Adrenal gland (tissue), 12 donors: ENCODE measurements around the gene CAMTA2. TPM values are rescaled to one million over a fixed set of nuclear protein-coding genes. Genes with fewer than 3 reads are reported as not detected.

Experiments used
- DNase-seq, 7 donors: peaks; one replicate each; pipeline ENCODE4 v3.0.0-alpha.2; 2019 to 2020
- H3K27ac ChIP-seq, 5 donors: fragments of 200-600 bp; sonication (generic) in 4 of 5; 1 replicate in 3 of 5; 2 replicates in 2 of 5; pipeline versions ENCODE4 v1.5.1 to v1.8.0; 2016 to 2020; ENCODE audit warnings: mild to moderate bottlenecking in 1 of 5
- H3K27me3 ChIP-seq: fragments of 200-600 bp; 2 replicates; pipeline ENCODE4 v1.8.0; 2021
- H3K36me3 ChIP-seq, 2 donors: fragments of 200-600 bp; replicated peaks in 1 of 2; 1 replicate in 1 of 2; 2 replicates in 1 of 2; pipeline versions ENCODE4 v1.5.1 to v1.8.0; 2018 to 2022
- H3K4me1 ChIP-seq, 2 donors: fragments of 200-600 bp; replicated peaks in 1 of 2; 1 replicate in 1 of 2; 2 replicates in 1 of 2; pipeline versions ENCODE4 v1.5.1 to v1.8.0; 2018 to 2021
- H3K4me3 ChIP-seq, 4 donors: fragments of 200-600 bp; sonication (generic) in 3 of 4; one replicate each; pipeline ENCODE4 v1.5.1; 2016 to 2018
- H3K9me3 ChIP-seq, 3 donors: fragments of 200-600 bp; sonication (generic) in 1 of 3; replicated peaks in 1 of 3; 1 replicate in 2 of 3; 2 replicates in 1 of 3; pipeline versions ENCODE4 v1.5.1 to v1.8.0; 2016 to 2021
- POLR2A ChIP-seq, 2 donors: fragments of 450-650 bp; IDR thresholded peaks; one replicate each; pipeline ENCODE4 v1.6.1; 2017; ENCODE audit warnings: antibody characterized with exemption in 2 of 2, mild to moderate bottlenecking in 2 of 2, moderate library complexity in 1 of 2
- WGBS, 4 donors: extraction: QIAGEN DNeasy Blood & Tissue Kit in 2 of 4; methylation state at CpG; one replicate each; pipeline versions ENCODE4 v1.1.5 to v1.1.7; 2013 to 2017; 5-methylcytosine and 5-hydroxymethylcytosine counted together
- intact Hi-C, 2 donors: fragments of 100-400 bp; cut with DNase I; formaldehyde crosslinking; loops; one replicate each; pipeline versions ENCODE4 v1.14.1 to v1.15.0; 2022 to 2023
- polyA plus RNA-seq, 3 donors: library from polyadenylated mRNA; stranded (reverse); fragments of 200-250 nt in 2 of 3; fragments of 350-450 nt in 1 of 3; fragmentation: Illumina TruSeq in 1 of 3; extraction: RNeasy Lipid Tissue Mini Kit (QIAGEN cat#74804) in 1 of 3; gene quantifications; one replicate each; pipeline ENCODE4 v1.2.3, GENCODE V29; 2013 to 2014
- total RNA-seq, 9 donors: library from RNA; depleted of rRNA in 4 of 9; stranded (reverse); fragments of >200 nt in 4 of 9; fragments of 120-200 nt in 1 of 9; fragmentation: NEBNext Ultra II Directional in 1 of 9; extraction: Animal tissue kit (Norgen Biotek cat#: 25700) in 1 of 9; gene quantifications; one replicate each; pipeline versions ENCODE4 v1.1.0 to v1.2.4, GENCODE V29; 2013 to 2023
- TF ChIP-seq, protein P1 (sequence below), 6 experiments: fragments of 450-650 bp in 4 of 6; fragments of 200-600 bp in 2 of 6; sonication (generic) in 1 of 6; IDR thresholded peaks; 1 replicate in 5 of 6; 2 replicates in 1 of 6; pipeline versions ENCODE4 v1.5.1 to v1.8.0; 2016 to 2021; ENCODE audit warnings: antibody characterized with exemption in 6 of 6, mild to moderate bottlenecking in 2 of 6, moderate library complexity in 1 of 6
- donor health status: healthy with polysubstance abuse.
- donor health status: Bipolar disorder and iron deficiency.
- donor health status: DM: yes; HTN: yes; CAD: no.
- donor health status: DM: no; HTN: no; CAD: no.
- donor health status: DM: no; HTN: no; CAD: no.
- donor health status: DM: yes; HTN: yes; CAD: no.

CAMTA2 gene
- total and polyA plus RNA-seq, 12 donors, result 6.9 to 190 (median 32.6) TPM

DNA sequence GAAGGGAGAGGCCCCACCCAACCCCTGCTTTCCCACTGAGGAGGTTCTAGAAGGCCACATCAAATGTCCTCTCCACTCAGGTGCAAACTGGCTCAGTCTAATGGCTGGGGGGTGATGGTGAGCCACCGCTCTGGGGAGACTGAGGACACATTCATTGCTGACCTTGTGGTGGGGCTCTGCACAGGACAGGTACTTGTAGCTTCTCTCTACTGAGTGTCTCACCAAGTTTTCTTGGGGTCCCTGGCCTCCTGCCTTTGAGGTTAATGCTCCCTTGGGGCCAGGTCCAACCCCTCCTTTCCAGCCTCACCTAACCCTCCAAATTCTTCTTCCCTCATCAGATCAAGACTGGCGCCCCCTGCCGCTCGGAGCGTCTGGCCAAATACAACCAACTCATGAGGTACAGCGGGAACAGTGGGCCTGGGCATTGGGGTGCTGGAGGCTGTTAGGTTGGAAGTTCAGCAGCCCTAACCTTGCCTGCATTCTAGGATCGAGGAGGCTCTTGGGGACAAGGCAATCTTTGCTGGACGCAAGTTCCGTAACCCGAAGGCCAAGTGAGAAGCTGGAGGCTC is 30.9 kb downstream of the CAMTA2 start:
- WGBS, 4 donors, result 78 to 88% (median 87%) methylated on average over 9 to 10 of the region's 10 CpGs
- no peak for DNase-seq
- peaks cover 0 to 20% of the 10 kb centered on the region in 2 donors for H3K36me3 ChIP-seq
- H3K9me3 ChIP-seq, result no peaks in the 10 kb centered on the region
- TF ChIP-seq, protein P1, sequence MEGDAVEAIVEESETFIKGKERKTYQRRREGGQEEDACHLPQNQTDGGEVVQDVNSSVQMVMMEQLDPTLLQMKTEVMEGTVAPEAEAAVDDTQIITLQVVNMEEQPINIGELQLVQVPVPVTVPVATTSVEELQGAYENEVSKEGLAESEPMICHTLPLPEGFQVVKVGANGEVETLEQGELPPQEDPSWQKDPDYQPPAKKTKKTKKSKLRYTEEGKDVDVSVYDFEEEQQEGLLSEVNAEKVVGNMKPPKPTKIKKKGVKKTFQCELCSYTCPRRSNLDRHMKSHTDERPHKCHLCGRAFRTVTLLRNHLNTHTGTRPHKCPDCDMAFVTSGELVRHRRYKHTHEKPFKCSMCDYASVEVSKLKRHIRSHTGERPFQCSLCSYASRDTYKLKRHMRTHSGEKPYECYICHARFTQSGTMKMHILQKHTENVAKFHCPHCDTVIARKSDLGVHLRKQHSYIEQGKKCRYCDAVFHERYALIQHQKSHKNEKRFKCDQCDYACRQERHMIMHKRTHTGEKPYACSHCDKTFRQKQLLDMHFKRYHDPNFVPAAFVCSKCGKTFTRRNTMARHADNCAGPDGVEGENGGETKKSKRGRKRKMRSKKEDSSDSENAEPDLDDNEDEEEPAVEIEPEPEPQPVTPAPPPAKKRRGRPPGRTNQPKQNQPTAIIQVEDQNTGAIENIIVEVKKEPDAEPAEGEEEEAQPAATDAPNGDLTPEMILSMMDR (IDR thresholded peaks at IDR 0.05), result peak in 1 of 6 experiments; percentile 6
- TF ChIP-seq POLR2A (IDR thresholded peaks at IDR 0.05), result no peak
- H3K27me3 ChIP-seq, result no peaks in the 10 kb centered on the region
- H3K4me1 ChIP-seq, result no peaks in the 10 kb centered on the region
- no peak overlapping the region for H3K27ac ChIP-seq
- intact Hi-C loops, result no loop called here
- H3K4me3 ChIP-seq, result no peak overlapping the region

DNA sequence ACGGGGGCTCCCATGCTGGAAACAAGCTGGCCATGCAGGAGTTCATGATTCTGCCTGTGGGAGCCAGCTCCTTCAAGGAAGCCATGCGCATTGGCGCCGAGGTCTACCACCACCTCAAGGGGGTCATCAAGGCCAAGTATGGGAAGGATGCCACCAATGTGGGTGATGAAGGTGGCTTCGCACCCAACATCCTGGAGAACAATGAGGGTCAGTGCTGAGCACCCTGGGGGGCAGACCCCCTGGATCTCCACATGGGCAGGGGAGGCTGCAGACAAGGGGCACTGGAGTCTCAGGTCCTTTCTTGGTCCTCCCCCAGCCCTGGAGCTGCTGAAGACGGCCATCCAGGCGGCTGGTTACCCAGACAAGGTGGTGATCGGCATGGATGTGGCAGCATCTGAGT is 32.4 kb downstream of the CAMTA2 start:
- H3K27ac ChIP-seq, result no peak overlapping the region
- no peak overlapping the region for H3K4me3 ChIP-seq
- peaks cover 5 to 9% of the 10 kb centered on the region in 2 donors for H3K4me1 ChIP-seq
- 92 to 96% (median 94%) methylated on average over 7 to 8 of the region's 8 CpGs for WGBS, 4 donors
- no peaks in the 10 kb centered on the region for H3K27me3 ChIP-seq
- intact Hi-C loops, result no loop called here
- H3K36me3 ChIP-seq, result peaks cover 0 to 12% of the 10 kb centered on the region in 2 donors
- no peaks in the 10 kb centered on the region for H3K9me3 ChIP-seq
- TF ChIP-seq, protein P1 (IDR thresholded peaks at IDR 0.05), result no peak
- TF ChIP-seq POLR2A (IDR thresholded peaks at IDR 0.05), result no peak
- no peak for DNase-seq

DNA sequence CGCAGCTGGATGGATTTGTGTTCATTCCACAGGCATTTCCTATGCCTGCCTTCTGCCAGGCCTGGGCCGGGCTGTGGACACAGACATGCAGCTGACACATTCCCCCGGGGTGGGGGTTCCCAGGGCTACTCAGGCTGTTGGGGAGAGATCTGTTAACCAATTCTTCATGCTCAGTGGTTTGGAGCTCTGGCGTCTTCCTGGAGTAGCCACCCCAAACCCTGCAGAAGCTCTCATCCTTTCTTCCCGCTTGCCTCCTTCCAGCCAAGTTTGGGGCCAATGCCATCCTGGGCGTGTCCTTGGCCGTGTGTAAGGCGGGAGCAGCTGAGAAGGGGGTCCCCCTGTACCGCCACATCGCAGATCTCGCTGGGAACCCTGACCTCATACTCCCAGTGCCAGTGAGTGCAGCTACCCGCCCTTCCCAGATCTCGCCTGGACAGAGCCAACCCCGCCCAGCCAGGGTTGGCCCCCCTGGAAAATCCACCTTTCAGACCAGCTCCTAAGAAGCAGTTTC is 34.0 kb downstream of the CAMTA2 start:
- H3K27ac ChIP-seq, result no peak overlapping the region
- H3K27me3 ChIP-seq, result no peaks in the 10 kb centered on the region
- TF ChIP-seq, protein P1 (IDR thresholded peaks at IDR 0.05), result no peak
- no peak for TF ChIP-seq POLR2A (IDR thresholded peaks at IDR 0.05)
- no peak for DNase-seq
- intact Hi-C loops, result no loop called here
- H3K36me3 ChIP-seq, result no peaks in the 10 kb centered on the region
- no peaks in the 10 kb centered on the region for H3K9me3 ChIP-seq
- H3K4me1 ChIP-seq, result peaks cover 12 to 13% of the 10 kb centered on the region in 2 donors
- WGBS, 4 donors, result 76 to 80% (median 76%) methylated on average over 14 of the region's 14 CpGs
- no peak overlapping the region for H3K4me3 ChIP-seq

DNA sequence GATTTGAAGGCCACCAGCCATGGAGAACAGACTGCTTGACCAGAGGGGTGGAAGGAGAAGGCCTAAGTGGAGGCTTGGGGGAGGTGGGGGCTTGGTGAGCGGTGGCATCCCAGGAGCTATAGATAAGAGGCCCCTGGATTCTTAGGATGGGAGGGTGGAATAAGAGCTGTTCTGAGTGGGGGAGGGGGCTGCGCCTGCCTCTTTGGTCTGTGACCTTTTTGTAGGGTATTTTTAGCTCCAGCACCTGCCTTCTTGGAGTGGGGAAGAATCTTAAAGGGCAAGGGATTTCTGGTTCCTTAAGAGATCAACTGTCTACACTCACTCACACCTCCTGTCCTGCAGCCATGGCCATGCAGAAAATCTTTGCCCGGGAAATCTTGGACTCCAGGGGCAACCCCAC is 36.0 kb downstream of the CAMTA2 start:
- no peak overlapping the region for H3K4me3 ChIP-seq
- intact Hi-C loops, result no loop called here

More for the DNA sequence above, 36.0 kb downstream of the CAMTA2 start:
- H3K4me1 ChIP-seq, result peaks cover 13 to 18% of the 10 kb centered on the region in 2 donors
- H3K9me3 ChIP-seq, result no peaks in the 10 kb centered on the region
- no peak for DNase-seq
- no peaks in the 10 kb centered on the region for H3K27me3 ChIP-seq
- H3K27ac ChIP-seq, result no peak overlapping the region
- no peak for TF ChIP-seq POLR2A (IDR thresholded peaks at IDR 0.05)
- TF ChIP-seq, protein P1 (IDR thresholded peaks at IDR 0.05), result no peak
- peaks cover 0 to 3% of the 10 kb centered on the region in 2 donors for H3K36me3 ChIP-seq
- 76 to 87% (median 77%) methylated on average over 3 of the region's 3 CpGs for WGBS, 4 donors
